NK-92 (cell line): ENCODE results near the gene CHST8.
"Not testable (repeated sequence)": the region's sequence is repeated elsewhere in the genome, so short reads cannot be mapped to it uniquely, and the experiment has no call there.

ENCODE experiments used
- DNase-seq: peaks from one replicate; lab custom pipeline; 2025; ENCODE audit not compliant: unreplicated experiment; lab: John Stamatoyannopoulos, UW

CHST8 gene

DNA sequence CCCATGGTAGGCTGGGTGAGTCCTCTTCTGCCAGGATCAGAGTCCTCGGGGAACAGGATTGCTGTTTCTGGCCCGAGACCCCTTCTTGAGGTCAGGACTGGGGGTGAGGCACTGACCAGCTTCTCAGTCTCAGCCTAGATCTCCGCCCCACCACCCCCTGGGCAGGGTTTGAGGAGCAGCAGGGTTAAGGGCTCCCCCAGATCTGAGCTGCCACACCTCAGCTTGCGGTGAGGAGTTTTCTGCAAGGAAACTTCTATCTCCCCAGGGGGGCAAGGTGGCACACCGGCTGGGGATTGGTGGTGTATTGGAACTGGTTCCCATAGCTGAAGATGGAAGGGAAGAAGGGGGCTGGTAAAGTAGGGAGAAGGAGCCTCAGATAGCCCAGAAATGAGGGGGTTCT is 19.5 kb downstream of the CHST8 start:
- DNase-seq = no peak

DNA sequence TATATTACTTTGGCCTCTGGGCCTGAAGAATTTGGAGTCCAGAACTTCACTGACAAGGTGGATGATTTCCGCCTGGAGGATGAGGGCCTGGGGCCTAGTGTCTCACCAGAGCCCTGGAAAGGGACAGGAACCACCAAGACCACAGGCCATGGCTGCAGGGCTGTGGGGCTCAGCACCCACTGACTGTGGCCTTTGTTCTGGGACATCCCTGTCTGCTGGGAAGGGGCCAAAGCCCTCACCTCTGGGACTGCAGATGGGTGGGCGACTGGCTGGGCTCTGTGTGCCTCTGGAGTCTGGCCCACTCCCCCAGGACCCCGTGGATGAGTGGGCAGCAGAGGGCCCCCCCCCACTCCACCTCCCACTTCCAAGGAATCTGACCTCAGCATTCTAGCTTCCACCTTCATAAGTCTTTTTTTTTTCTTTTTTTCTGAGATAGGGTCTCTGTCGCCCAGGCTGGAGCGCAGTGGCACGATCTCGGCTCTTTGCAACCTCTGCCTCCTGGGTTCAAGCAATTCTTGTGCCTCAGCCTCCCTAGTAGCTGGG is 20.3 kb downstream of the CHST8 start:
- no peak for DNase-seq

DNA sequence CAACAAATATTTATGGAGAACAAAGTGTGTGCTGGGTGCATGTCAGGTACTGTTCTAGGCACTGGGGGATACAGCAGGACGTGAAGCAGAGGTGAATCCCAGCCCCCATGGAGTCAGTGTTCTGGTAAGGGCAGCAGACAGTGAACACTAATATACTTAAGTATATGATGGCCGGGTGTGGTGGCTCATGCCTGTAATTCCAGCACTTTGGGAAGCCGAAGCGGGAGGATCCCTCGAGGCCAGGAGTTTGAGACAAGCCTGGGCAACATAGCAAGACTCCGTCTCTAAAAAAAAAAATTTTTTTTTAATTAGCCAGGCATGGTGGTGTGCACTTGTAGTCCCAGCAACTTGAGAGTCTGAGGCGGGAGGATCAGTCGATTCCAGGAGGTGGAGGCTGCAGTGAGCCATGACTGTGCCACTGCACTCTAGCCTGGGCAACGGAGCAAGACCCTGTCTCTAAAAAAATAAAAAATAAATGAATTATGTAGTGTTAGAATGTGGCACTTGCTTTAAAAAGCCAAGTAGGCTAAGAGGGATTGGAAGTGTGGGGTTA is 22.6 kb downstream of the CHST8 start:
- no peak for DNase-seq

DNA sequence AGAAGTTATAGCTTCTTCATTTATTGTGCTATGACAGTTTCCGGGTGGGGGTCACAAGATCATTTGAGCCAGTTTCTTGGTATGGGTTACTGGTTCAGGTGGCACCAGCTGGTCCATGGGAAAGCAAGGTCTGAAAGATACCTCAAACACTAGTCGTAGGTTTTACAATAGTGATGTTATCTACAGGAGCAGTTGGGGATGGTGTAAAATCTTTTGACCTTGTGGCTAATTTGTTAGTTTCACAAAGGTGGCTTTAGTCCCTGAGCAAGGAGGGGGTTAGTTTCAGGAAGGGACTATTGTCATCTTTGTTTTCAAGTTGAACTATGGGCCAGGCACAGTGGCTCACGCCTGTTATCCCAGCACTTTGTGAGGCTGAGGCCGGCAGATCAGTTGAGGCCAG is 24.6 kb downstream of the CHST8 start:
- DNase-seq = no peak

DNA sequence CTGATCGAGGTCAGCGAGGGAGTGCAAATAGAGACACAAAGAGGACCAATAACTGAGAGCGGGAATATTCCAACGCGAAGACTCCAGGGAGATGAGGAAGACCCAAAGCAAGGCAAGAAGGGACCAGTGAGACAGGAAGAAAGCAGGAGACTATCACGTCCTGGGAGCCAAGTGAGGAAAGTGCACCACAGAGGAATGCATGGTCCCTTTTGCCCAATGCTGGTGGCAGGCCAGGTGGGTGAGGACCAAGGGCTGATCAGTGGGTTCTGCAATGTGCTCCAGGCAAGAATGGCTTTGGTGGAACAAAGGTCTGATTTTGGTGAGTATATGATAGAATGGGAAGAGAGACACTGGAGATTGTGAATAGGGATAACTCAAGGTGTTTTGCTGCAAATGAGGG is 25.4 kb downstream of the CHST8 start:
- no peak for DNase-seq

DNA sequence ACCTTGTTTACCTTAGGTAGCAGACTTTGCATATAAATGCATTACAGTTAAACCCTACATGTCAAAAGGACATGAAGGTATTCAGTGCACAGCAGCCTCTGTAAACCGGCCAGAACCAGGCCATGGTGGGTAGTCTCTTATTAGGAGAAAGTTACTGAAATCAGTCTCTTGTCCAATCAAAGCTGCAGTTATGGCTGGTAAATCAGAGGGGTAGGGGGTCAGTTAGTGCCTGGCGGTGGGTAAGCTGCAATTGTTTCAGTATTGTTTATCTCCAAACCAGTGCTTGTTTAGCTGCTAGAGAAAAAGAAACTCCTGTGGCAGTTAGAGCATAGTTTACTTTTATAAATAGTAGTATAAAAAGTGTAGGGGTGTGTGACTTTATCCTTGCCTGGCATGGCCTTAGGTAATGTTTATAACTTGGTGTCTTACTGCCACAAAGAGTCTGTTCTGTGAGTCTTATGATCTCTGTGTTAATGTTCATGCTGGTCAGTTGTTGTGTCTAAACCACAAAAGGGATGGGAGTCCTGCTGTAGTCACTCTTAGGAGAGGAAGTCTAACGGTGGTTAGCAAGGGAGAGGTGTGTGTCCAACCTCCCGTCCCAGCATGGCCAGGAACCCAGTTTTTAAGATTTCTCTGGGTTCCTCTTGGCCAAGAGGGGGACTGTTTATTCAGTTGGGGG is 28.0 kb downstream of the CHST8 start:
- DNase-seq = no peak

DNA sequence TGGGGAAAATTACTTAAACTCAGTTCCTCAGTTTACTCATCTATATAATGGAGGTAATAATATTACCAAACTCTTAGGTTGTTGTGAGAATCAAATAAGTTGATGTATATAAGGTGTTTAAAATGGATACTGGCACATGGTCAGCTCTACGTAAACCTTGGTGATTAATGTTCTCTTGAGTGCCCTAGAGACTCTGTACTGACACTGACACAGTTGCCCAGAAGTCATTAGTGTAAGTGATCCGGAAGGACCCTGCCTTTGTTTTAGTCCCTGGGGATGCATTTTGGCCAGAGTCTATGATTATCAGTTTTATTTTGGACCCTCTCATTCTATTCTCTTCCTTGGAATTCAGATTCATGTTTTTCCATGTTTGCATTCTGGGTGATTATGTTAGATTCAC is 31.9 kb downstream of the CHST8 start:
- no peak for DNase-seq

DNA sequence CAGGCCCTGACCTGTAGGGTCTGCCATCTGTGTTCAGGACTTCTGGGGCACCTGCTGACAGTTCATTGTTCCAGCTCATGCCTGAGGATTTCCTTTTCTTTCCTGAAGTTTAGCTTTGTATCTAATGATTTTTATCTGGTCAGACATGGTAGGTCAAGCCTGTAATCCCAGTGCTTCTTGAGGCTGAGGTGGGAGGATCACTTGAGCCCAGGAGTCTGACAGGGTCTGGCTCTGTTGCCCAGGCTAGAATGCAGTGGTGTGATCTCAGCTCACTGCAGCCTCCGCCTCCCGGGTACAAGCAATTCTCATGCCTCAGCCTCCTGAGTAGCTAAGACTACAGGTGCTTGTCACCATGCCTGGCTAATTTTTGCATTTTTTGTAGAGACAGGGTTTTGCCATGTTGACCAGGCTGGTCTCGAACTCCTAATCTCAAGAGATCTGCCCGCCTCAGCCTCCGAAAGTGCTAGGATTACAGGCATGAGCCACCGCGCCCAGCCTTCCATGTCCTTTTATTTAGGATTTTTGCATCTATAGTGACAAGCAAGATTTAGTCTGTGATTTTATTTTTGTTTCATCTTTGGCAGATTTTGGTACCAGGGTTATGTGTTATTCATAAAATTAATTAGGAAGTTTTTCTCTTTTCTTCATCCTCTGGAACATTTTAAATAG is 33.2 kb downstream of the CHST8 start:
- no peak for DNase-seq

DNA sequence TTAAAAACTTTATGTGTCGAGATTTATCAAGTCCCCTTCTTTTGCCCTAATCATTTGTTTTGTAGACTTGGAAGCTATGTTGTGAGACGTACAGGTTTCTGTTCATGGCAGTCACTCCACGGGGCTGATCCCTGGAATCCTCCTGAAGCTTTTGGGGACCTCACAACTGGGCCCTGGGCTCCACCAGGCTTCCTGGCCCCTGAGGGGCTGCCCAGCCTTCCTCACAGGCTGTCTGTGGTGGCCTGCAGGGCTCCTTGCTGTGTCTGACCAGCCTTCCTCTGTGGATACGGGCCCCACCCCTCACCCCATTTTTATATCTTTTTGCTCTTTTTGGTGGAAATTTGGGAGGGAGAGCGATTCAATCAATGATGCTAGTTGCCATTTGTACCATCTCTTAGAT is 38.1 kb downstream of the CHST8 start:
- DNase-seq = no peak

DNA sequence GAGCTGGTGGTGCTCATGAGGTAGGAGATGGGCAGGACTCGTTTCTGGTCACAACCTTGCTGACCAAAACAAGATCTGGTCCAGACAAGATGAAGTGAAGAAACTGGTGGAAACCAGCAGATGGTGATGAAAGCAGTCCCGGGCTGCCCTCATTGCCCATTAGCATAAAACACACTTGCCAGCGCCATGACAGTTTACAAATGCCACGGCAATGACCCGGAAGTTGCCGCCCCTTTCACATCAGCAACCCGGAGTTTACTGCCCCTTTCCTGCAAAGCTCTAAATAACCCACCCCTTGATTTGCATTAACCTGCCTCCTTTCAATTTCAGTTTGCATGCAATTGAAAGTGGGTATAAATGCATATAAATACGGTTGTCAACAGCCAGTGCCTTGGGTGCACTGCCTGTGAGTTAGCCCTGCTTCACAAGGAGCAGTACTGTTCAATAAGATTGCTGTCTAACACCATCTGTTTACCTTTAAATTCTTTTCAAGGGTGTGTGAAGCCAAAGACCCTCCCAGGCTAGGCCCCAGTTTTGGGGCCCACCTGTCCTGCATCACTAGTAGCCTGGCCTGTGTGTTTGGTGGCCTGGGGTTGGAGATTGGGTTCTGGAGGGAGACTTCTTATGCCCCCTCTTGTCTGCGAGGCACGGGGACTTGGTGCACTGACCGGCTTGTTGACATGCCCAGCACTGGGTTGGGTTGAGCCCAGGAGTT is 38.8 kb downstream of the CHST8 start:
- no peak for DNase-seq

DNA sequence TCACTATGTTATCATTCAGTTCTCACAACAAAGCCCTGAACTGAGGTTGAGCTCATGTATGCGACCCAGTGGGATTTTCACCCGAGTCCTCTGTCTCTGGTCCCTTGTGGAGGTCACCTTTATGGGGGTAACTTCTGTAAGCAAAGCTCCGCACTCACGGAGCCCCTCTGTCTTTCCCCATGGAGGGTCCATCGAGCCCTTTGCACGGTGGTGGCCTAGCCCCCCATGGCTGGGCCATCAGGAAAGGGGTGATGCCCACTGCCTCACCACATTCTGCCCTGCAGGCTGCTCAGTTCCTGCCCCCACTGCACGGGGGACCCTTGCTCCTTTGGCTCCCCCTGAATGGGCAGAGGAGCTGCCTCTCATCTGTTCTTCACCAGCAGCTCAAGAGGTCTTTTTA is 39.6 kb downstream of the CHST8 start:
- no peak for DNase-seq

DNA sequence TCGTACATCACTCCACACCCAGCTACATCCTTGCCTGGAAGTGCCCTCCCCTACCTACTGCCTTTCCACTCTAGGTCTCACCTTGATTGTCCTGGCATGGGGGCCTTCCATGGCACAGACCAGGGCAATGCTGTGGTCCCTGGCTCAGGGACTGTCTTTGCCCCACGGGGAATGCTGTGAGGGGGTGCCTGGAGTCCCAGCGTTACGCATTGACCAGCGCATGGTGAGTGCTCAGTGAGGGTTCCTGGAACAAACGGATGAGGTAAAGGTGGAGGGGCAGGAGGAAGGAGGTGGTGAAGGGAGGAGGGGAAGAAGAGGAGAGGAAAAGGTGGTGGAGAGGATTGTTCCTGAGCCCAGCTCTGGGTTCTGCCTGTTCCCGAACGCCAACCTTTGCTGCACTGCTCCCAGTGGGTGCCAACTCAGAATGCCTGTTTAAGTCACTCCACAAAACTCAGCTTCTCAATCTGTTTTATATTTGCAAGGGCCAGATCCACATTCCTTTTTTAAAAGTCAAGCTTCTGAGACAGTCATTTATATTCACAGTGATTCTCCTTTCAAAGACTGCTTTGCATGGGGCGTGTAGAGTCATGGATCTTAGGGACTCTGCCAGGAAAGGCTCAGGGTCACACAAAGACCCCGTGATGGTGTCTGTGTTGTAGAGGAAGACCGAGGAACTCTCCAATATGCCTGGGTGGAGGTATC is 40.8 kb downstream of the CHST8 start:
- no peak for DNase-seq

DNA sequence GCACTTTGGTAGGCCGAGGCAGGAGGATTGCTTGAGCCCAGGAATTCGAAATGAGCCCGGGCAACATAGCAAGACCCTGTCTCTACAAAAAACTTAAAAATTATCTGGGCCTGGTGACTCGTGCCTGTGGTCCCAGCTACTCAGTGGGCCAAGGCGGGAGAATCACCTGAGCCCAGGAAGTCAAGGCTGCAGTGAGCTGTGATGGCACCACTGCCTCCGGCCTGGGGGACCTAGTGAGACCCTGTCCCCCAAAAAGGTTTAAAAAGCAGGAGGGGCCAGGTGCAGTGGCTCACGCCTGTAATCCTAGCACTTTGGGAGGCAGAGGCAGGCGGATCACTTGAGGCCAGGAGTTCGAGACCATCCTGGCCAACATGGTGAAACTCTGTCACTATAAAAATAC is 41.6 kb downstream of the CHST8 start:
- DNase-seq = not testable (repeated sequence)

DNA sequence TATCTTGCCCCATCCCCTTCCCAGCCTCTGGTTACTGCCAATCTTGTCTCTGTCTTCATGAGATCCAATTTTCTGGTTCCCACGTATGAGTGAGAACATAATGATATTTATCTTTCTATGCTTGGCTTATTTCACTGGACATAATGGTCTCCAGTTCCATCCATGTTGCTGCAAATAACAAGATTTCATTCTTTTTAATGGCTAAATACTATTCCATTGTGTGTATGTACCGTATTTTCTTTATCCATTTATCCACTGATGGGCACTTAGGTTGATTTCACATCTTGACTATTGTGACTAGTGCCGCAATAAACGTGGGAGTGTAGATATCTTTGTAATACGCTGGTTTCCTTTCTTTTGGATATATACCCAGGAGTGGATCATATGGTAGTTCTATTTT is 43.0 kb downstream of the CHST8 start:
- DNase-seq = no peak

DNA sequence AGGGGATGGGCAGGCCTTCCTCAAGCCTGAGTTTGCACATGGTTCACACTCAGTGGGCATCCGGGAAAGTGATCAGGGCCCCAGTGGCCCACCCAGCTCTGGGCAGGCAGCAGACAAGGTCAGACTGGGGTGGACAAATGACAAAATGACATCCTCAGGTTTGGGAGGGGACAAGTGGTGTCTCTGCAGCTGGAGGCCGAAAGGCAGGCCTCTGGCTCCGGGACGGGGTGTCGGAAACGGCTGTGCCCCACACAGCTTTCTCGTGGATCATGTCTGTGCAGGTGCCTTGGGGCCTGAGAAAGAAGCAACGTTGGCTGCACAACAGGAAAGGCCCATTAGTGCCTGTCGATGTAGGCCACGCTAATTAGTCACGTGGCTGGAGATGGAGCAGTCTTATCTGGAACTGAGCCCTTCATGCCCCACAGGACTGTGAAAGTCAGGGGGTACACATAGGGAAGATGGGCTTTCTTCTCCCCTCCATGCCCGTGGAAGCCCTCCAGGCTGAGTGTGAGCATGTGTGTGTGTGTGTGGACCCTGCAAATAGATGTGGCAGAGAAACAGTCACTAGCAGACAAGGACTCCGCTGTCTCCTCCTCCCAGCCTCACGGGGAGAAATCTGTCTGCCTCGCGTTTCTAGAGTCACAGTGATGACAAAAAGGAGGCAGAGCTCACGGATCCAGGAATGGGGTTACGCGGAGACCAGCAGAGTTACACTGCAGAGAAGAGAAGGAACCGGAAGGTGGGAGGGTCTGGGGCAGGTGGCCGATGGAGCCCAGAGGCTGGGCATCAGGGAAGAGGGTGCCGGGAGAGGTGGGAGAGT is 44.2 kb downstream of the CHST8 start:
- no peak for DNase-seq

DNA sequence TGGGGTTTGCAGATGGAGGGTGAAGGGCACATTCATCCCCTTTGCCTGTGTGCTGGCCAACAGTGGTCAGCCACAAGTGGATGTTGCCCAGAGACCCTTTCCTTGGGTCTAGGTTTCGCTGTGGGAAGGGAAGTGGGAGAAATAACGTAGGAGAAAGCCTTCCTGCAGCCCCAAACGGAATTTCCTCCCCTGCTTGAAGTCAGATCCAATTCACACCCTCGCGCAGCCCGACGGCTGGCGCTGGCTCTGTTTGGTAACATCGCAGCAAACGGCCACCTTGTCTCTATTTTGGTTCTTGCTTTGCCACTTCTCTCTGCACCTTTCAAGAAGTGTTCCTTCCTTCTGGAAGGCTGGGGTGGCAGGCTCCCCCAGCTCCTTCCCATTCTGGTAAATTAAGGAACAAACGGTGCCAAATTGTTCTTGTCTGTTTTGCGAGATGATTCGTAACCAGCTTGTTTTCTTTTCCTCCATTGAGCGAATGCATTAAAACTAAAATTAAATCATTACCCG is 45.4 kb downstream of the CHST8 start:
- no peak for DNase-seq

DNA sequence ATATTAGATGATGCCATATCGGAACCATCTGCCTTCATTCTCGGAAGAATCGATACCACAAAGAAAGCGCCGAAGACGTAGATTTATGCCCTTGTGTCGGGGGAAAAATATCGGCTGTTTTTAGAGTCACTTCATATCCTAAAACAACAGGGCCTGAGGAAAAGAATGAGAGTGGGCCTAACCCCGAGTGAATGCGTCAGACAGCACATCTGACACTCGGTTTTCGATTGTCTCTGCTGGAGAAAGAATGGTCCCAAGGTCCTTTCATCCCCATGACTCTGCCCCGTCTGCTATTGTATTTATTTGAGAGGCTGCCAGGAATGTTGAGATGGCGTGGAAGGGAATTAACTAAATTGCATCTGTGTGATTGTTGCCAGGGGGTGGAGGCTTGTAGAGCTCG is 46.1 kb downstream of the CHST8 start:
- no peak for DNase-seq

DNA sequence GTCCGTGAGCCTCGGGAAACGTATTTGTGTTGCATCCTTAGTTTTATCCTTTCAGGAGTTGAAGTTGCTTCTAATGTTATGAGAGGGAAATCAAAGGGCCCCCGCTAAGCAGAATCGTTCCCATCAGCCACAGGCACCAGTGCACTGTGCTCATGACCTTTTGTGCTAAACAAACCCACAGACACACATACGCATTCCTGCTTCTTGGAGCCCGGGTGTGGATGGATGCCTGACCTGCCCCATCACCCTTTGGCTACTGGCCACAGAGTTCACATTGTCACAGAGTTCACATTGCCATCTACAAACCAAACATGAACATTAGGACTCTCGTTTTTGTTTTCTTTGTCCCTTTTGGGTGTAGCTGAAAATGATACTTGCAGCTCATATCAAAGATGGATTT is 47.2 kb downstream of the CHST8 start:
- no peak for DNase-seq

DNA sequence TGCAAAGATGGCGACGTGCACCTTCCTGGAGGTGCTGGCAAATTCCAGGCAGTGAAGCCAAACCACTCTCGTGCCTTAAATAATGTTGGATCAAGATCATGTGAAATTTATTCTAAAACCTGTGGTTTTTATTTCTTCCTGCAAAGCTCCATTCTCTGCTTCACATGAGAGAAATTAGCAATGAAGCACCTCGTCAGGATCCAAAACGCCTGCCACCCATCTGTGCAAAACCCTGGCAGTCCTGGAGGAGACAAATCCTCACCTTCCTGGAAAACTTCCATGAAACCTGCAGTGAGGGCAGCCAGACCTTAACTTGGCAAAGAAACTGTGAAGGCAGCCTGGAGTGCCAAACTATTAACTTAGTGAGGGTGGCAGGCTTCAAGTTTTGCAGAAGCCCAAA is 47.6 kb downstream of the CHST8 start:
- no peak for DNase-seq

DNA sequence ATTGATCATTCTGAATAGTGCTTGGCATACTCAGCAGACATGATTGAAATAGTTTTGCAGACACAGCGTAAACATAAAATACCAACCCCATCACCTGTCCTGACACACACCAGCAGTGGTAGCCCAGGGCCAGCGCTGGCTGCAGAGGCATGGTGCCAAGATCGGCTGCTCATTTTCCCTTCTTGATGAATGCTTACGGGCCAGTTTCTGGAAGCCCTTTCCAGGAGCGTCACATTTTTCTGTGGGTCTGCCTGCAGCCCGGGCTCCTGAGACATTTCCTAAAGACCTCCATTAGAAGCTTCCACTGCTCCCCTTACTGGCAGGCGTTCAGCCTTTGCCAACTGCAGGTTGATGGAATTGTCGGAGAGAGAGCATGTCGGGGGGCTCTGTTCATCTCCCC is 48.6 kb downstream of the CHST8 start:
- no peak for DNase-seq
